ENCODE data around the gene PAX3. TPM values are rescaled to one million over a fixed set of nuclear protein-coding genes. Genes with fewer than 3 reads are reported as not detected.

Gene PAX3
- total RNA-seq, 3 donors from 2014 or later: 0.29 to 2.9 (median 2.3) TPM

GRCh38 chr2:222250313-222250712 is 48.5 kb downstream of the PAX3 start:
- intact Hi-C loops (cut with DNase I; ENCODE audit: low total_unique reads): no loop called here
- TF ChIP-seq CTCF (IDR thresholded peaks at IDR 0.05): no peak
- no peak for TF ChIP-seq POLR2A (IDR thresholded peaks at IDR 0.05)
- TF ChIP-seq POLR2AphosphoS5 (IDR thresholded peaks at IDR 0.05): no peak
- no peaks in the 10 kb centered on the region for H3K27me3 ChIP-seq
- H3K9me3 ChIP-seq: no peaks in the 10 kb centered on the region
- no peaks in the 10 kb centered on the region for H3K36me3 ChIP-seq
- DNase-seq (ENCODE audit: low spot score in 2 of 2): no peak
- H3K4me3 ChIP-seq: no peak overlapping the region
- H3K4me1 ChIP-seq: no peaks in the 10 kb centered on the region
- H3K27ac ChIP-seq: no peak overlapping the region

- TF ChIP-seq CTCF (IDR thresholded peaks at IDR 0.05) (no peak), POLR2AphosphoS5 (IDR thresholded peaks at IDR 0.05) (no peak), POLR2A (IDR thresholded peaks at IDR 0.05) (no peak)
- Histone ChIP-seq H3K4me1 (no peaks in the 10 kb centered on the region), H3K36me3 (no peaks in the 10 kb centered on the region), H3K27ac (no peak overlapping the region), H3K27me3 (no peaks in the 10 kb centered on the region), H3K9me3 (no peaks in the 10 kb centered on the region), H3K4me3 (no peak overlapping the region)
- DNase-seq (ENCODE audit: low spot score in 2 of 2): no peak
- intact Hi-C loops (cut with DNase I; ENCODE audit: low total_unique reads): no loop called here
Measured at GRCh38 chr2:222249444-222249843, 49.4 kb downstream of the PAX3 start.

- no peak for DNase-seq (ENCODE audit: low spot score in 2 of 2)
- no peaks in the 10 kb centered on the region for H3K9me3 ChIP-seq
- no peaks in the 10 kb centered on the region for H3K4me1 ChIP-seq
- no peak overlapping the region for H3K4me3 ChIP-seq
- no peak for TF ChIP-seq CTCF (IDR thresholded peaks at IDR 0.05)
- TF ChIP-seq POLR2A (IDR thresholded peaks at IDR 0.05): no peak
- TF ChIP-seq POLR2AphosphoS5 (IDR thresholded peaks at IDR 0.05): no peak
- H3K36me3 ChIP-seq: no peaks in the 10 kb centered on the region
- no peaks in the 10 kb centered on the region for H3K27me3 ChIP-seq
- H3K27ac ChIP-seq: no peak overlapping the region
- intact Hi-C loops (cut with DNase I; ENCODE audit: low total_unique reads): no loop called here
Measured at GRCh38 chr2:222248818-222249217, 50.0 kb downstream of the PAX3 start.

- Histone ChIP-seq H3K9me3 (no peaks in the 10 kb centered on the region), H3K36me3 (no peaks in the 10 kb centered on the region), H3K27ac (no peak overlapping the region), H3K4me3 (no peak overlapping the region), H3K27me3 (no peaks in the 10 kb centered on the region), H3K4me1 (no peaks in the 10 kb centered on the region)
- DNase-seq (ENCODE audit: low spot score in 2 of 2): no peak
- TF ChIP-seq POLR2AphosphoS5 (IDR thresholded peaks at IDR 0.05) (no peak), CTCF (IDR thresholded peaks at IDR 0.05) (no peak), POLR2A (IDR thresholded peaks at IDR 0.05) (no peak)
- intact Hi-C loops (cut with DNase I; ENCODE audit: low total_unique reads): no loop called here
Measured at GRCh38 chr2:222248256-222248655, 50.5 kb downstream of the PAX3 start.

- no peak for DNase-seq (ENCODE audit: low spot score in 2 of 2)
- no peak for TF ChIP-seq POLR2AphosphoS5 (IDR thresholded peaks at IDR 0.05)
- TF ChIP-seq CTCF (IDR thresholded peaks at IDR 0.05): no peak
- no peak for TF ChIP-seq POLR2A (IDR thresholded peaks at IDR 0.05)
- peaks cover 0 to 26% of the 10 kb centered on the region in 2 donors for H3K27me3 ChIP-seq
- no peaks in the 10 kb centered on the region for H3K4me1 ChIP-seq
- H3K27ac ChIP-seq: no peak overlapping the region
- H3K9me3 ChIP-seq: no peaks in the 10 kb centered on the region
- no peak overlapping the region for H3K4me3 ChIP-seq
- no peaks in the 10 kb centered on the region for H3K36me3 ChIP-seq
- intact Hi-C loops (cut with DNase I; ENCODE audit: low total_unique reads): no loop called here
Measured at GRCh38 chr2:222242532-222242931, 56.3 kb downstream of the PAX3 start.

All from breast epithelium (tissue), 4 donors.